GM18498 (cell line): ENCODE measurements around the gene HEY2.
A peak's percentile ranks its signal among the peaks of the same experiment; 100 is the strongest.

ENCODE experiments used
- ATAC-seq: cut with Tn5 transposase; IDR thresholded peaks from one replicate; pipeline ENCODE4 v1.9.1; 2021; ENCODE audit warnings: mild to moderate bottlenecking, moderate library complexity; ENCODE audit not compliant: unreplicated experiment

The HEY2 gene

GRCh38 chr6:125742464-125743120 is 6.8 kb upstream of the HEY2 start:
- ATAC-seq: no peak

DNA sequence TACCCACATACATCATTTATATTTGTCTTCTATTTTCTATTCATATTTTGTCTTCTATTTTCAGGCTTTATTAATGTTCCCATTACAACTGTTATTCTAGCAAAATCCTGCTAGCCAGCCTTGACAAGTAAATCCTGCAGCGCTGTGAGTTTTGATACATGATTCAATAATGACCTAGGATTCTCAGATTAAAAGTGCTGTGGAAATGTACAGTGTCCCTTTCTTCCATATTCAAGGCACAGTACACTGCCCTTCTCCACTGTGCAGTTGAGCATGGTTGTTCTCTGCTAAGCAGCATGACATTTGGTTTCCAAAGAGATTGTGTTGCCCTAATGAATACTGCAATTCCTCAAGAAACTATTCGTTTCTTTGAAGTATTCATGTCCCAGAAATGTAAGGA is 5.8 kb upstream of the HEY2 start:
- no peak for ATAC-seq

GRCh38 chr6:125745281-125746018 is 4.0 kb upstream of the HEY2 start:
- no peak for ATAC-seq

DNA sequence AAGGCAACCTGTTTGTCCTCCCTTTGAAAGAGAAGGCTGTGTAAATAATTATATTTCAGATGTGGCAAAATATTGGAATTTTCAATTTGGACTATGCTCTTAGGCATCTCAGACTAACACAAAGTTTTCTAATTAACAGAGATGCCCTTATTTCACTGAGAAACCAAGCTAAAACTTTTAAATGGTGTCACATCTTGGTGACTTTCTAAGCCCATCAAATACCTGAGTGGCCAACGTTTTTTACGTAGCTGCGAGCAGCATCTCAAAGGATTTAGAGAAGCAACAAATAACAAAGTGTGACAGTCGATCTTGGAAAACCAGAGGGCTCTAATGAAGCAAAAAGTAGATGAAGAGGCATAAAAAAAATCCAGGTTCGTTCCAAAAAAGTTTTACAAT is 3.4 kb upstream of the HEY2 start:
- no peak for ATAC-seq

- peak; percentile 59 for ATAC-seq
These were observed 2.5 kb upstream of the HEY2 start for GRCh38 chr6:125746731-125747588.

DNA sequence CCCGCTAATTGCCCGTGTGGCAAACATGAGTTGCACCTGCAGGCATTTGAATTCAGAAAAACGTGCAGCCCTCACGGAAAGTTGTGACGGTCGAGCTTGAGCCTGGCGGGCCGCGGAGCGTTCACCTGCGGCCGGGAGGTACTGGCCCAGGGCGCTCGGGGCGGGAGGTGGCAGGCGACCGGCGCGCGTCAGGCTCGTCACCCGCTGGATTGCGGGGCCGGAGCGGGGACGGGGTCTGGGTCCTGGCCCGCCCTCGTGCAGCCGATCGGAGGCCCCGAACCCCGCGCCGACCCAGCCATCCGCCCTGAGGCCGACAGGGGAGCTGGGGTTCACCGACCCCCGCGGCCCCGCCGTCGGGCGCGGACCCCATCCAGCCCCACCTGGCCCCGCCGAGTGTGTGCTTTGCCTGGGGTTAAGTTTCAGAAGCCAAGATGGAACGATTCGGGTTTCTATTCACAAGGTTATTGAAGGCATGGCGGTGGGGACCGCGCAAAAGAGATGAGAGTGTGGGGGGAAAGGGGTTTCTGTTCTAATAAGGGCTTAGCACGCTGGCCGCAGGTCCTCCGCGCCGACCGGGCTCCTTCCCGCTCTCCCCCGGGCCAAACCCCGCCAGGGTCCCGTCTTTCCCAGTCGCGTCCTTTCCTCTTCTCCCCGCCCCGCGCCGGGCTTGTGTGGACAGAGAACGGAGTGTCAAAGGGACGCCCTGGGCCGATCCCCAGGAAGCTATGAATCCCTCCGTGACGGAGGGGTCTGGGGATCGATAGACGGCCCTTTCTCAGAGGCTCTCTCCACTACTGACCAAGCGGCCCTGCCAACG is 1.6 kb upstream of the HEY2 start:
- ATAC-seq: no peak

GRCh38 chr6:125748406-125749172 is 843 bp upstream of the HEY2 start:
- ATAC-seq: no peak

DNA sequence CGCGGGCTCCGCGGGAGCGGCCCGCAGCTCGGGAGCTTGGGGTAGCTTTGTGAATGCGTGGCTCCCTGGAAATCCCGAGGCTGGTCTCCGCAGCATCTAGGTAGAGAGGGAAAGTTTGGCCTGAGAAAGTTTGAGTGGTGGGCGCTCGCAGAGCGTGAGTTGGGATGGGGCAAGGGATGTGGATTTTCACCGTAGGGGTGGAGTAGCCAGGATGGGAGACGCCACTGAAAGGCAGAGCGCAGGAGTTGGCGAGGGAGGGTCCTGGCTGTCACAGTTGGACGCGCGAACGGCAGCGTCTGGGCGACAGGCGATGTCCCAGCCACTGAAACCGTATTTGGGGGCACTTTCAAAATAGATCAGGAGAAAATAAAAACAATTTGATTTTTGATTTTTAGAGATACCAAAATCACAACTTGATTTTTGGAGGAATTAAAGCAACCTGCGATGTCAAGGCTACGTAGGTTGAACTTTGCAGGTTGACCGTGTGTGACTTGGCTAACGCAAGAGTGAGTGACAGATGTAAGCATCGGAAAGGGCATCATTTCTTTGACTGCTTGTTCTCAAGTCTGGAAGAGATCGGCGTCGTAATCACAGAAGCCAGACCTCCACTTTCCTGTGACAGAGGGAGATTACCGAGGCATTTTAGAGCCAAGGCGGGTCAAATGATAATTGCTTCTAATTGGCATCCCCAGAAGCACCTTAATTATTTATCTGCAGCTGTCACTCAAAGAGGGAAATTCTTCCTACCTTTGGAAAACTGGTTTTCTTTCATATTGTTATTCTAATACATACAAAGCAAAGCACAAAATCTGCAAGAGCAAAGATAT is 646 bp downstream of the HEY2 start:
- ATAC-seq: no peak

GRCh38 chr6:125750692-125751333 is 1.4 kb downstream of the HEY2 start:
- ATAC-seq: no peak

DNA sequence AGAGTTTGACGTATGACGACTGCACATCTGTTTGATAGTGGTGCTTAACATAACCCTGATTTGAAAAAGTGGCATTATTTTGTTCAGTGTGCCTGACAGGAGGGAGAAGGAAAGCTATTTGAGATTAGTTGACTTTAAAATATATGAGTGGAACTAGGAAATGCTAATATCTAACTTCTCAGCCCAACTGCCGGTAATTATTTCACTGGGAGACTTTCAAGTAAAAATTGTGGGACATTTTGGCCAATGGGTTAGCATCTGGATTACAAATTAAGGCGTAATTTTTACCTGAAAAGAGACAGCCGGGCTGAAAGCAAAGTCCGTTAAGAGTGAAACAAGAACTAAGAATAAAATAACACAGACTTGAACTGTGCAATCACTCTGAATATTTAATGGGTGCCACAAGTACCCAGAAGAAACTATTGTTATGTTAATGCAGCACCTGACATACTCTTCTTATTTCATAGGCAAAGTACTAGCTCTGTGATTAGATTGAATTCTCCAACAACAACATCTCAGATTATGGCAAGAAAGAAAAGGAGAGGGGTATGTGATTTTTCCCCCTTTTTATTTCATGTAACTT is 2.0 kb downstream of the HEY2 start:
- no peak for ATAC-seq

DNA sequence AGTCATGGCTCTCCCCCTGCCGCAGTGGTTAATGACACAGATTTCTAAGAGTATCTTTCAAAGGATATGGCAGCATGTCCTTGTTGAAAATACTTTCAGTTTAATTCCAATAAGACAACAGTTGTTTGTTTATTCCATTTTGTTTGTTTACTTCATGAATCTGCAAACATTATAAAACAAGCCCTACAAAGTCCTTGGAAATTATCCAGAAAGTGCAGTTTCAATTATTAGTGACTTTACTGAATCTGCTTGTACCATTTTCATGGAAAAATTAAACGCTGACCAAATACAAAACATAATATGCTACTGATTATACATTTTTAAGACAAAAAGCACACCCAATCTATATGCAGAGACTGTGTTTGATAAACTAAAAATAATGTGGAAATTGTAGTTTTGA is 3.3 kb downstream of the HEY2 start:
- ATAC-seq: no peak

GRCh38 chr6:125753218-125753936 is 3.9 kb downstream of the HEY2 start:
- ATAC-seq: no peak

GRCh38 chr6:125753937-125754259 is 4.5 kb downstream of the HEY2 start:
- ATAC-seq: no peak

GRCh38 chr6:125754566-125754965 is 5.1 kb downstream of the HEY2 start:
- no peak for ATAC-seq

GRCh38 chr6:125759184-125759902 is 9.9 kb downstream of the HEY2 start:
- ATAC-seq: no peak

GRCh38 chr6:125759959-125760457 is 10.6 kb downstream of the HEY2 start:
- ATAC-seq: no peak

DNA sequence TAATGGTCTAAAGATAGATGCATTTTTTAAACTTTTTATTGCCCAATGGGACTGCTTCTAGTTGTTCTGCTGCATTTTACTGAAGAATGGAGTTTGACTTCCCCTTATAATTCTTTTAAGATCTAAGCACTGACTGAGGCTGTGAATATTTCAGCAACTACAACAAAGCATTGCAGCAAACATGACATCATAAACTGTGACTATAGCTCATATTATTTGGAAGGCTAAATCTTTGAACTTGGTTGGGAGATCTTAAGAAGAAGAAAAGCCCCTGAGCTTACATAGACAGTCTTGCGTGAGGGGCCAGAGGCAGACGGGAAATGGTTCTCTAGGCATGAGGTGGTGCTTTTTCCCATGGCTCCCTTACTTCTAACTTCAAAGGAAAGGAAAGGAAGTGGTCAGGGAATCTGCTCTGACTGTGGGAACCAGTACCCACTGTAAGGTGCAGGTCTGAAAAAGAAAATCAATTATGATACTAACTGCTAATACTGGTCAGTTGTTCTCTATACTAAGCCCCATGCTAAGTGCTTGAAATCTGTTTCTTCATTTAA is 14.8 kb downstream of the HEY2 start:
- ATAC-seq: no peak
